Measurements from ENCODE around the gene SMAD3.
A peak's percentile ranks its signal among the peaks of the same experiment; 100 is the strongest.
"Not testable (repeated sequence)": the region's sequence is repeated elsewhere in the genome, so short reads cannot be mapped to it uniquely, and the experiment has no call there.

SMAD3 gene

DNA sequence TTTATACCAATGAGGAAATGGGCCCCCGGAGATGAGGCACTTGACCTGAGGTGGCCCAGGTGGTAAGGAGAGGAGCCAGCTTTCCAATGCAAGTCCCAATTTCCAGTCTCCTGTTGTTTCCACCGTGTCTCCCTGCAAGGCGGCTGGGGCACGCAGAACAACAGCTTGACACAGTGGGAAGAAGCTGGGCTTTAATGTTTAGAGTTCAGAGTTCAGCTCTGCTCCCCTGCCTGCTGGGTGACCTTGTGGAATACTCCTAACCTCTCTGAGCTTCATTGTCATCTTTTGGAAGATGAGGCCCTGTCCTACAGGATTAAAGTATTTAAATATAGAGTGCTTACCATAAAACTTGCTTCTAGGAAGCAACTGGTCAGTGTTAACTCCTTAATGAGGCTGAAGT is 80.3 kb downstream of the SMAD3 start:
- DNase-seq (ENCODE audit: low spot score): no peak

DNA sequence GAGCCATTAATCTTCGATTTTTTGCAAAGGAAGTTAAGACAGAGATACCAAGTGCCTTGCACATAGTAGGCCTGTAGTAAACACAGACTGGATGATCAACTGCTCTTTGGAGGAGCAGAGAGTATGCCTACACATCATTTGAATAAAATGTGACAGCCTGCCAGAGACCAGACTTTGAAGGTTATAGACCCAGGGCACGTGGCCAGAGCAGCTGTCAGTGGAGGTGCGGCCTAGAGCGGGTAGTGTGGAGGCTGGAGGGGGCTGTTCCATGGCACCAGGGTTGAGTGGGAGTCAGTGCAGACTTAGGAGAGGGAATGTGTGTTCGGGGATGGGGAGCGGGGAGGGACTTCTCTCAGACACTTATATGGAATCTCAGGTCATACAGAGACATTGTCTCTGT is 80.8 kb downstream of the SMAD3 start:
- no peak for DNase-seq (ENCODE audit: low spot score)

DNA sequence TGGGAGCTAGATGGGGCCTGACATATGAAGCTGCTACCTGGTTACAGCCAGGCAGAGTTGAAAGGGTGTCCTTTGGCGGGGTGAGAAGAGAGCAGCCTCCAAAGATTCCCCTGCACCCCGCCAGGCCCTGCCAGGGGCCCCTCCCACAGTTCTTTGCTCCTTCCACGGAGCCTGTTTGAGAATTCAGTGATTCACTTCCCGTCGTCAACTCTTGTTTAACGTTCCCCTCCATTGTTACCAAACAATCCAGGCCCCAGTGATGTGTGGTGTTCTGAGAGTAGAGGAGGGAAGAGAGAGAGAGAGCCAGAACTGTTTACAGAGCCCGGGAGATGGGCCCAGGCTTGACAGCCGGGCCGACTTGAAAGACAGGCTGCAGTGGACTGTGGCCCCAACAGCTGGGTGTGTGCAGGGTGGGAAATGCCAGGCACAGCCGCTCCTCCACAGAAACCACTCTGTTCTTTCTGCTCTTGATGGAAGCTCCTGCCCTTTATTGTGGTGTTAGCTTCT is 81.5 kb downstream of the SMAD3 start:
- DNase-seq (ENCODE audit: low spot score): peak; percentile 40

DNA sequence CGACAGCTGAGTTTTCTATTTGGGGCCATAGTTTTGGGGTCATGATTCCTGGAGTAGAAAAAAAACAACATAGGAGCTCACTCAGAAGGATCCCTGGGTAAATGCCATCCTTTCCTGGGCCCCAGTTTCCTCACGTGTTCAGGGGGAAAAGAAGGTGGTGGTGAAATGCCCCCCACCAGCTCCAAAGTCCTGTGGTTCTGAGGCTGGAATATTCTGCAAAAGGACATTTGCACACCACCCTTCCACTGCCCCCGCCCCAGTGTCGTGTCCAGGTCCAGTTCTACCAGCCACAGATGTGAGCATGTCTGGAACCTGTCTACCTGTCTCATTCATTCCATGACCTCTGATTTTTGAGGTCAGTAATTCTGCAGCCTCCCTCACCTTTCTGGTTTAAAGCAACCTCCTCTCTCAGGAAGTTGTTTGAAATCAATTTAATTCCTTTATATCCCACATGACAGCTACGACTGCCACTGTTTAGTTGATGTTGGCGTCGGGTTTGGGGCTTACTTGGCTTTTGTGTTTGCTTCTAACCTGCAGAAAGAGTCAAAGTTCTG is 82.1 kb downstream of the SMAD3 start:
- no peak for DNase-seq (ENCODE audit: low spot score)

DNA sequence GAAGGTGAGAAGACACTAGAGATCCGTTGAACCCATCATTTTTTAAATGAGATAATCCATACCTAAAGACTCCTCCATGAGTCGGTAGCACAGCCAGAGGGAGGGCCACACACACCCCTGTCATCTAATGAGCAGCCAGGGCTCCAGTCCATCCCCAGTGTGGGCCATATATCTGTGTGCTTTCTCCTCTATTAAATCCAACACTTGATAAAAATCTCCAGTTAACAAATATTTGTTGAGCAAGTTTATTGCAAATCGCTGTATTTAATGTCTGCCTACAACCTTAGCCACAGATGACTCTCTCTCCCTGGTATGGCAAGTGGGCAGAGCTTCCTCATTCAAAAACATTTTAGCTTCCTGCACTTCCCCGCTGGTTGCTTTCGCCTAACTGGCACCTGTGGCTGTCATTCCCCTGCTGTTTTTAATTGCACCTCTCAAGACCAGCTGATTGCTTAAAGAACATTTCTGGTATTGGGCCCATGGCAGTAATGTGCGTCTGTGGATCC is 82.8 kb downstream of the SMAD3 start:
- peak; percentile 22 for DNase-seq (ENCODE audit: low spot score)

DNA sequence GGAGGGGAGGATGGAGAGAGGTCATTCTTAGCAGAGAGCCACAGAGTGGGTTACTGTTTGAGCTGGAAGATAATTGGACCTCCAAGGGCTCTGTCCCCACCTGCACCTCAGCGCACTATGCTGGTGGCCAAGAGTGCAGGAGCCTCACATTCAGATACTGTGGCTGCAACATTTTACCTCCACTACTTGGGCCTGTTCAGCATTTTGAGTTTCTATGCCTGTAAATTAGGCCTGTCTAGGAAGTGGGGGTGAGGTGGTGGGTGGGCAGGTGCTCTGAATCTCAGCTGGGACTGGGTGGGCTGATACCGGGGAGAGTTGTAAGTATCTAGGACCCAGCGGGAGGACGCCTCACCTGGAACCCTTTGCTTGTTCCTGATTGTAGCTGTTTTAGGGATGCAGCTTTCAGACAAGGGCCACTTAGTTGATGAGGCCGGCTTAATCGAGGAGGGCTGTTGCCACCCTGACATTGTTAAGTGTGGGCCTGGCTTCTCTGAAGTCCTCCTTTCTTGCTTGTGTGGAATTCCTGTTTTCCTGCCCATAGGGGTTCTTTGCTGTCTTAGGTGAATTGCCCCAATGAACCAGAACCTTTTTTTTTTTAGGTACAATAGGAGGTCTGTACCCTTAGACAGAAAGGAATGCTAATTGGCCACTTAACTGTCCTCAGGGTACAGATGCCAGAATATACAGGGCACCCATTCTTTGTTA is 83.8 kb downstream of the SMAD3 start:
- no peak for DNase-seq (ENCODE audit: low spot score)

DNA sequence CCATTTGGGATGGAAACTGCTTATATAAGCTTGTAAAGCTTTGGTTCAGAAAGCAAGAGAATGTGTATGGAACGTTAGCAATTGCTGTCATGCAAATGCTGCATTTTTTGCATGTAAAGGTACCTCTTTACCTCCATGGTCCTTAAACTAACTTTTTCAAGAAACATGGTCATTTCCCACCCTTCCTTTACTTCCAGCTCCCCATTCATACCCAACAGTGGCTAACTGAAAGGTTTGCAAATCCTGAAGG is 84.3 kb downstream of the SMAD3 start:
- no peak for DNase-seq (ENCODE audit: low spot score)

DNA sequence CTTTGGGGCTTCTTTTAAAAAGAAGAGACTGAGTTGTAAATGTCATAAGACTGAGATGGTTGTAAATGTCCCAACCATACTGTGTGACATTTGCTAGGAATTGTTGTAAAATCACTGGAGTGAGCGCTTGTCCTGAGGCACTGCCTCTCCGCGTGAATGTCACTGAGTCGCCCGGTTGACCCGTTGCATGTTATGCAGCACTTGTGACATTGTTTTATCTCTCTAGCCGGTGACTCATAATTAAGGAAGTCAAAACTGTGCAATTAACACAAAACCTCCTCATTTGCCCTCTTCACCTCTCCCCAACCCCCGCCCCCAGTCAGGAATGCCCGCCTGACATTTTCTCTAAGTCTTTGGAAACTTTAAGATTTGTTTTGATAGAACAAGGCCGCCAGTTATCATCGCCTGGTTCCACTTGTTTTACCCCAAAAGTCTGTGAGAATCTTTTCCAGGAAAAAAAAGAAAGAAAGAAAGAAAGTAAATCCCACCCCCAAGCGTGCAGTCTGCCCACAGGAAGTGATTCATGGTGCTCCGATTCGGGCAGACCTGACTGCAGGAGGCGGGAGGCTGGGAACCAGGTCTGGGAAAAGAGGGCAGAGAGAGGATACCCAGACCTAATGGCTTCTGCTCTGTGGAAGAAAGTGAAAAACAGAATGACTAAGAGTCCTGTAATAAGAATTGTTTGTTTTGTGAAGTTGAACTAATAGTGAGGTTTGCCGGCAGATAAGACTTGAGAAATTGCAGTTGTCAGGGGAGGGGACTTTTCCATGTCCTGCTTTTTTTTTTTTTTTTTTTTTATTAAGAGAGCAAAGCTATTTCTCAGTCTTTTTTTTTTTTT is 84.8 kb downstream of the SMAD3 start:
- peak; percentile 58 for DNase-seq (ENCODE audit: low spot score)

DNA sequence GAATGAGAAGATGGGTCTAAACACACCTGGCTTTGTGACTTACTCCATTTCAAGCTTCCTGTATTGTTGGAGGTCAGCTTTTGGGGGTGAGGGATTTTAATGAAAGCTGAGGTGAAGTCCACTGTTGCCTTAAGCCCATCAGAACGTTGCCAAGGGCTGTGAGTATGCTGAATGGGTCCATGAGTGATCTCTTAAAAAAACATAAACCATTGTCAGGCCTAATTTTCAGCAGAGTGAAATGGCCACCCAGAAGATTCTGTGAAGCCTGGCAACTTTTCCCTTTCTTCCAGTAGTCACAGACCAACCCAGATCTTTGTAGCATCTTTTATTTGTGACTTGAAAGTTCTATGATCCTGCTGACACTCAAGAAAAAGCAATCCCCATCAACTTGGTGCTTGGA is 87.0 kb downstream of the SMAD3 start:
- DNase-seq (ENCODE audit: low spot score): no peak

DNA sequence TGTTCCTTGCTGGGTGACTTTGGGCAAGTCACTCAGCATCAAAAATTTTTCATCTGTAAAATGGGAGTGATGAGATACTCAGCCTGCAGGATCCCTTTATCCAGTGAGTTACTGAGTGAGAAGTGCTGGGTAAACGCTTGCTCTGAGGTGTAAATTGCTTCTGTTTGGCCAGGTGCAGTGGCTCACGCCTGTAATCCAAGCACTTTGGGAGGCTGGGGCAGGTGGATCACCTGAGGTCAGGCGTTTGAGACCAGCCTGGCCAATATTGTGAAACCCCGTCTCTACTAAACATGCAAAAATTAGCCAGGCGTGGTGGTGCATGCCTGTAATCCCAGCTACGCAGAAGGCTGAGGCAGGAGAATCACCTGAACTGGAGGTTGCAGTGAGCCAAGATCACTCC is 87.6 kb downstream of the SMAD3 start:
- DNase-seq (ENCODE audit: low spot score): not testable (repeated sequence)

DNA sequence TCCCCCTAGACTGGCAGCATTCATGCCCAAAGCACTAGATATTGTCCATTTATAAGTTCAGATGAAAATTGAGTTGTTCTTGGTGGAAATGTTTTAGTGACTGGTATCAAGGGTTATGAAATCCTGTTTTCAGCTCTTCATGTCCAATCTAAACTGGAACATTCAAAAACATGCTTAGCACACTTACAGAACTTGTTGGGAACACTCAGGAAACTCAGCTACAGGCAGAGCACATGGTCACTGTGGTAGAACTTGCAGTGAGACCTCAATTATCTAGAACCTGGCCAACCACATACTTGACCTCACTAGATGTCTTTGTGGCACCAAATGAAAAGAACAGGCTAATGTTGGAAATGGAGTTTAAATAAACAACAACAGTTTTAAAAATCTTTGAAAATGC is 88.8 kb downstream of the SMAD3 start:
- DNase-seq (ENCODE audit: low spot score): no peak

DNA sequence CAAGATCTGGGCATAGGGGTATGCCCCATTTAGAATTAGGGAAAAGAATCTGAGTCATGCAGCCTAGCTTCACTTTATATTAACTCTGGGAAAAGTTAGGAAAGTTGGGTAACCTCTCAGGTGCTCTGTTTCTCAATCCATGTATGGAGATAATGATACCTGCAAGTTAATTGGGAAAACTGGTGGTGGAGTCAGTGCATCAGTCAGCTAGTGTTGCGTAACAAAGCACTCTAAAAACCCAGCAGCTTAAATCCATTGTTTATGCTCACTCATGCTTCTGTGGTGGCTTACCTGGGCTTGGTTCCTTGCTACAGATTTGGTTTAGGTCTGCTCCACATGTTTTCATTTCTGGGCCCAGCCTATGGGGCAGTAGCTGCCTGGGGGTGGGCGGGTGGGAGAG is 91.0 kb downstream of the SMAD3 start:
- DNase-seq (ENCODE audit: low spot score): no peak

DNA sequence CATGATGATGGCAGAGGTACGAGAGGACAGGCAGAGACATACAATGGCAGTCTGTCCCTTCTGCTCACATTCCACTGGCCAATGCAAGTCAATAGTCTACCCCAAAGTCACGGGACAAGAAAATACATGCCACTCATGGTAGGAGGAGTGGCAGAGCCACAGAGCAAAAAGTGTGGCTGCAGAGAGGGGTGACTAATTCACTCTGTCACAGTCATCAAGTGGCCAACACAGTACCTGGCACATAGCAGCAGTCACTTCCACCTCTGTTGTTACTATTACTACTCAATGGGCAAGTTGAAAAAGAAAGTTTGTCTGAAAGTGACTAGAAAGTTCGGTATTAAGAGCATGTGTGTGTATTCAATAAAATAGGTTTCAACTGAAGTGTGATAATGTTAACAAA is 91.4 kb downstream of the SMAD3 start:
- no peak for DNase-seq (ENCODE audit: low spot score)

DNA sequence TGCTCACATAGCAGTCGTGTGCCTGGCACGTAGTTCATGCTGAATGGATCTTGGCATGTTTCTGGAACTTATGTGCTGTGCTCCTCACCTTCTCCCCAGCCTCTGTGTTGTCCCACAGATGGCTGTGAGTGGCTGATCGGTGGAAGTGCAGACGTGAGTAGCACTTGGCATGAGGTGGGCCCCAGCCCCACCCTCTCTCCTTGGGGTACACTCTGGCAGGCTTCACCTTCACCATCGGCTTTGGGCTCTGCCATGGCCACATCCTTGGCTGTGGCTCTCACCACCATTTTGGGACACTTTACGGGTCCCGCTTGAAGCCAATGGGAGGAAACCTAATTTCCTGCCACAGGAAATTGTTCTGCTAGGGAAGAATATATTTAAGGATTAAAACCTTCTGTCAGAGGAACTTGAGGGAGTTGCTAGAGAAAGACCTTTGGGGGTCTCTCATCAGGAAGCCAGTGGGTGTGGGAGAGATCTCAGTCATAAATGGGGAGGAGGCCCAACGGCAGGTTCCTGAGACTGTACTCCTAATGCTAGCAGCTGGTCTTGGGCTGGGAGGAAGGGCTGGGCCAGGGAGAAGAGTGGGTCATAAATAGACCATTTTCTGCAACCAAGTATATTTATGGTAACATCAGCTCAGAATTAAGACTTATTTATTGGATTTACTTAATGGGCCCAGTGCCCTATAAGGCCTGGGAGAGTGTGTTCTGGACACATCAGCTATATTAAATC is 92.3 kb downstream of the SMAD3 start:
- DNase-seq (ENCODE audit: low spot score): no peak

DNA sequence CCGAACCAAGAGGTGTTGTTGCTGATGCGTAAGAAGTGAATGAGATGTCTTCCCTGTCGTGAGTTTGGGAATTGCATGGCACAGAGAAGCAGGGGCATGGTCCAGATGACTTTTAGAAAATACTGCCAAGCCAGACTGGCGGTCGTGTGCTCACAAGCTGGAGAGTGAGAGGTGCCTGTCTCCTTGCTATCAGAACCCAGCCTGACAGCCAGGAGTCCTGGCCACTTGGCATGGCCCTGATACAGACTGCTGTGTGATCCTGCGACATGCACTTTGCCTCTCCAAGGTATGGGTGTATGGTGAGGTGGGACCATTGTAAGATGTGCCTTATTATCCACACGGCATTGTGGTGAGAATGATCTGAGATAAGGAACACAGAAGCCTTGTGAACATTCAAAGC is 93.0 kb downstream of the SMAD3 start:
- no peak for DNase-seq (ENCODE audit: low spot score)

DNA sequence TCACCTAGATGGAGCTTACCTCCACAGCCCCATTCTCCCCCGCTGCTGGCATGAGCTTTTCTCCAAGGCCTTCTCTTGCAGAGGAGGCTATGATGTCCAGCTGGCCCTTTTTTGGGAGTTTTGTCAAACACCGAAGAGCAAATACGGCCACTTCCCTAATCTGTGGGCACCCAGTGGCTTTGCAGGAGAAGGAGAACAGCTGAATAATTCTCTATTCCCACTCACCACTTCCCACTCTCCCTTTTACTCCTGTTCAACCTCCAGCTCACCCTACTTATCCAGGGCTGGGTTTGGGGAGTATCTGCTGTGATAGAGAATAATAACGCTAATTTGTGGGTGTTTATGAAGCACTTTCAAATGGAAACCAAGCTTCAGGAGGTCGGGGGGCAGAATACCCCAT is 96.0 kb downstream of the SMAD3 start:
- no peak for DNase-seq (ENCODE audit: low spot score)

DNA sequence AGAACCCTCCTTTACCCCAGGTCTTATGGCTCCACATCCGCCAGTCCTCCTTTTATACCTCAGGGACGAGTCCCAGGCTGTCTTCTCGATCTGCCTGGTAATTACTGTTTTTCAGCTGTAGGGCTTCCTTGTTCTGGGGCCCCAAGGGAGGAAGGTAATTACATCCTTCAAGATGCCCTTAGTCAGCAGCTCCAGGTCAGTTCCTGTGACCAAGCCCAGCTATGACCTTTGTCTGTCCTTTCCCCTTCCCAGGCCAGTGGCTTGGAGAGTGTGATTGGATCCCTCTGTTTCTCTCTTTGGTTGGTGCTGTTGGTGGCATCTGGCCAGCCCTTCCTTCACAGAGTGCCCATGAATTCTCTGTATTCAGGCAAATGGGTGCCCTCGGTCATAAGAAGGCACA is 96.5 kb downstream of the SMAD3 start:
- no peak for DNase-seq (ENCODE audit: low spot score)

DNA sequence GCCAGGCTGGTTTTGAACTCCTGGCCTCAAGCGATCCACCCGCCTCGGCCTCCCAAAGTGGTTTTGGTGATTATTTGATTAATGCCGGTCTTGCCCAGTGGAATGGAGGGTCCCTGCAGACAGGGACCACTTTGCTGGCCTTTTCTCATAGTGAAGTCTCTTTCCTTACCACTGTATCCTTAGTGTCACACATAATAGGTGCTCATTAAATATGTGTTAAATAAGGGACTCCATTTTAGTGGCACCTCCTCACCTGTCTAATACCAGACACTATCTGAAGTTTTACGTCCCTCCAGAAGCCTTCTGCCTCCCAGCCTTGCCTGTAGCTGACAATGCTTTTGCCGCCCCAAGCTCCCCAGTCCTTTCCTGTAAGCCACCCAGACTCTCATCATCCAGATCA is 97.8 kb downstream of the SMAD3 start:
- DNase-seq (ENCODE audit: low spot score): no peak

DNA sequence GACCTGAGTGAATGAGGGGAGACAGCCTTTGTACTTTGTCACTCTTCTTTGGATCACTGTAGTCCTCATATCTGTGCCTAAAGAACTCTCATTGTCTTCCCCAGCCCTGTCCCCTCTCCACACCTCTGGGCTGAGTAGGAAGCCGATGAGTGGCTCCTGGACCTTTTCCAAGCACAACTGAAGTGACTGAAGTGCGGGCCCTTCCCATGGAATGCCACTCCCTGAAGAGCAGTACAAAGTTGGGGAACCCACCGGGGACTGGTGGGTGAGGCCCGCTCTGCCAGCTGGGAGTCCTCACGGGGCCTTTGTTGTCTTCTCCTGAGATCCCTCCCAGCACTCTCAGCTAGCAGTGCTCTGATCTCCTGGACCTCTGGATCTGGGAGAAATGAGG is 99.0 kb downstream of the SMAD3 start:
- DNase-seq (ENCODE audit: low spot score): no peak

DNA sequence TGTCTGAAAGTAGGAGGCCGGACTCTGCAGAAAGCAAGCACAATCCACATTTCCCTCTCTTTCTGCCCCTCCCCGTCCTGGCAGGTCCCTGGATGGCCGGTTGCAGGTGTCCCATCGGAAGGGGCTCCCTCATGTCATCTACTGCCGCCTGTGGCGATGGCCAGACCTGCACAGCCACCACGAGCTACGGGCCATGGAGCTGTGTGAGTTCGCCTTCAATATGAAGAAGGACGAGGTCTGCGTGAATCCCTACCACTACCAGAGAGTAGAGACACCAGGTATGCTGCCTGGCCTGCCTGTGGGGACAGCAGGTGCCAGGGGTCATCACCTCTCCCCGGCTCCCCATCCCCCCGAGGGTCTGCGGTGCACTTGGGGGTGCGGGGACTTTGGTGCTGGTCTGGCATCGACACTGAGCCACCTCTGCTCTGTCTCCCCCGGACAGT is 99.4 kb downstream of the SMAD3 start:
- DNase-seq (ENCODE audit: low spot score): no peak

DNA sequence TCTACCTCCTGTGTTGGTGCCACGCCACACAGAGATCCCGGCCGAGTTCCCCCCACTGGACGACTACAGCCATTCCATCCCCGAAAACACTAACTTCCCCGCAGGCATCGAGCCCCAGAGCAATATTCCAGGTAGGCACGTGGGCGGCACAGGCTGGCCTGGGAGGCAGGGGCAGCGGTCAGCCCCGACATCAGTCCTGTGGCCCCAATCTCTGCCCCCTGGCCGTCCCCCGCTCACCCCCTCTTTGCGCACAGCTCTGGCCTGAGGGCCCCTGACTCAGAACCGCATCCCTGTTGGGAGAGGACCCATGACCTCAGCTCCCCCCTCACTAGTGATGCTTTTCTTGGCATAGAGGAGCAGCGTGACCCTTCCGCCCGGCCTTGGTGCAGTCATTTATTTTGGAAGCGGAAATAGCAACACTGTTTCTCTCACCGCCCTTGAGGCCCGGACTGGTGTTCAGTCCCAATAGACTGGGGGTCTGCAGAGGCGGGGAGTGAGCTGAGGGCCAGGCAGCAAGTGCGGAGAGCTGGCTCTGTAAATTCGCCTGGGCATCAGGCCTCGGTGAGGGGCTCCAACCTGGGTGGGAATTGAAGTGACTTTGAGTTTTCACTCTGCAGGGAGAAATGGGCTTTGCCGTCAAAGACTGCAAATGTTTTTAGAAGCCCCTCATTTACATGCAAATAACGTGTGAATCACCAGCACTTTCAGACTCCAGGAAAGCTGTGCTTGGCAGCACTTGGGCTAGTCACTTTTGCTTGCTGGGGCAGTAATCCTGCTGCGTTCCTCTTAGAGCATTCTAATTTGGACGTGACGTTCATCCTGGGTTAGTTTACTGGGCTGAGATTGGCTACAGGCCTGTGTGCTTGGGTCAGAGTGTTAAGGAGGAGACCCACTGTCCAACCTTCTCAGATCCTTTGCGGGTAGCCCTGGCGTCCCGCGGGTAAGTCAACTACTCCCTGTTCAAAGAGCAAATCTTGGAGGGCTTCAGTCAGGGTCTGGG is 100.2 kb downstream of the SMAD3 start:
- no peak for DNase-seq (ENCODE audit: low spot score)
